IMR-90 (cell line): Measurements from ENCODE around the gene EEF1G. TPM values are rescaled to one million over a fixed set of nuclear protein-coding genes. Genes with fewer than 3 reads are reported as not detected.

Source experiments
- ATAC-seq: fragments of 200-7000 bp; cut with Tn5 transposase; 2 replicates; pipeline ENCODE4 v1.9.1; 2020; ENCODE audit warnings: low read depth, mild to moderate bottlenecking, moderate library complexity
- BruUV-seq: library from RNA; stranded (reverse); fragments of 400-500 nt; replicated peaks from 2 replicates; lab custom pipeline; 2021; lab: Mats Ljungman, UMichigan
- CTCF ChIA-PET: fragments of 300-600 bp; formaldehyde crosslinking; extraction: SDS; loops from one replicate; lab custom pipeline; 2021; ENCODE audit warnings: antibody characterized with exemption; lab: Yijun Ruan, JAX
- POLR2A ChIA-PET: fragments of 300-600 bp; sonication (Branson Sonifier 250); formaldehyde crosslinking; loops from one replicate; lab custom pipeline; 2022; ENCODE audit warnings: antibody characterized with exemption; ENCODE audit not compliant: unreplicated experiment; lab: Charles Lee
- DNase-seq: peaks from one replicate; pipeline ENCODE4 v3.0.0; 2013
- H2AFZ ChIP-seq: replicated peaks from 2 replicates; pipeline ENCODE3; 2013; ENCODE audit warnings: low read length, mild to moderate bottlenecking; ENCODE audit not compliant: poor library complexity
- H2AK5ac ChIP-seq: 2 replicates; pipeline ENCODE4 v1.6.1; 2013; ENCODE audit warnings: low read depth, low read length, inconsistent platforms
- H2AK9ac ChIP-seq: replicated peaks from 2 replicates; pipeline ENCODE3; 2013; ENCODE audit warnings: mild to moderate bottlenecking, low read depth, low read length, moderate library complexity; ENCODE audit not compliant: poor library complexity
- H2BK120ac ChIP-seq: 2 replicates; pipeline ENCODE4 v1.6.1; 2013; ENCODE audit warnings: low read depth, low read length, inconsistent platforms
- H2BK15ac ChIP-seq: 3 replicates; pipeline ENCODE4 v1.6.1; 2013; ENCODE audit warnings: low read depth, low read length, inconsistent platforms
- H2BK20ac ChIP-seq: 2 replicates; pipeline ENCODE4 v1.6.1; 2013; ENCODE audit warnings: low read depth, mild to moderate bottlenecking, inconsistent platforms, low read length, moderate library complexity
- H2BK5ac ChIP-seq: 2 replicates; pipeline ENCODE4 v1.6.1; 2013; ENCODE audit warnings: mild to moderate bottlenecking, low read depth, low read length, inconsistent platforms; ENCODE audit not compliant: poor library complexity, severe bottlenecking
- H3K14ac ChIP-seq: replicated peaks from 2 replicates; pipeline ENCODE4 v1.6.1; 2013; ENCODE audit warnings: low read depth, low read length, inconsistent platforms
- H3K18ac ChIP-seq: 2 replicates; pipeline ENCODE4 v1.6.1; 2013; ENCODE audit warnings: low read depth, low read length, control low read depth
- H3K23ac ChIP-seq: 2 replicates; pipeline ENCODE4 v1.6.1; 2013; ENCODE audit warnings: low read depth, low read length, inconsistent platforms
- H3K27ac ChIP-seq: 2 replicates; pipeline ENCODE4 v1.5.1; 2013; ENCODE audit warnings: mild to moderate bottlenecking, control low read depth, low read length; ENCODE audit not compliant: insufficient read depth
- H3K27me3 ChIP-seq: 2 replicates; pipeline ENCODE4 v1.6.1; 2013; ENCODE audit warnings: low read length; ENCODE audit not compliant: control insufficient read depth, insufficient read depth
- H3K36me3 ChIP-seq: 2 replicates; pipeline ENCODE4 v1.6.1; 2013; ENCODE audit warnings: low read length, mixed read lengths; ENCODE audit not compliant: control insufficient read depth, insufficient read depth
- H3K4ac ChIP-seq: 2 replicates; pipeline ENCODE4 v1.6.1; 2013; ENCODE audit warnings: low read depth, low read length, inconsistent platforms
- H3K4me1 ChIP-seq: 2 replicates; pipeline ENCODE4 v1.6.1; 2013; ENCODE audit warnings: low read length, mixed read lengths; ENCODE audit not compliant: control insufficient read depth, insufficient read depth
- H3K4me2 ChIP-seq: 2 replicates; pipeline ENCODE4 v1.6.1; 2013; ENCODE audit warnings: low read depth, mild to moderate bottlenecking, control low read depth, low read length, moderate library complexity
- H3K4me3 ChIP-seq: 2 replicates; pipeline ENCODE4 v1.5.1; 2013; ENCODE audit warnings: low read depth, mild to moderate bottlenecking, control low read depth, low read length, moderate library complexity; ENCODE audit not compliant: insufficient read depth
- H3K56ac ChIP-seq: 2 replicates; pipeline ENCODE4 v1.6.1; 2013; ENCODE audit warnings: low read length, inconsistent platforms; ENCODE audit not compliant: insufficient read depth; ENCODE audit errors: extremely low read depth
- H3K79me1 ChIP-seq, 2 experiments: 2 replicates each; pipeline ENCODE4 v1.6.1; 2013; ENCODE audit warnings: low read length in 2 of 2, inconsistent platforms in 1 of 2, low read depth in 1 of 2
- H3K9ac ChIP-seq: 2 replicates; pipeline ENCODE4 v1.6.1; 2013; ENCODE audit warnings: low read depth, low read length, control low read depth
- H3K9me1 ChIP-seq: 2 replicates; pipeline ENCODE4 v1.6.1; 2013; ENCODE audit warnings: low read length, inconsistent platforms; ENCODE audit not compliant: insufficient read depth
- H3K9me3 ChIP-seq: 2 replicates; pipeline ENCODE4 v1.6.1; 2013; ENCODE audit warnings: low read length; ENCODE audit not compliant: control insufficient read depth, insufficient read depth
- H4K20me1 ChIP-seq: 2 replicates; pipeline ENCODE4 v1.6.1; 2013; ENCODE audit warnings: low read length, inconsistent platforms; ENCODE audit not compliant: insufficient read depth
- H4K5ac ChIP-seq: 2 replicates; pipeline ENCODE4 v1.6.1; 2013; ENCODE audit warnings: mild to moderate bottlenecking, low read depth, low read length, control low read depth
- H4K8ac ChIP-seq, 2 experiments: 2 replicates each; pipeline ENCODE4 v1.6.1; 2013; ENCODE audit warnings: low read depth in 2 of 2, low read length in 2 of 2, control low read depth in 1 of 2, inconsistent platforms in 1 of 2
- H4K91ac ChIP-seq: 2 replicates; pipeline ENCODE4 v1.6.1; 2013; ENCODE audit warnings: low read depth, low read length, inconsistent platforms; ENCODE audit not compliant: insufficient read depth
- BHLHE40 ChIP-seq: fragments of 150-350 bp; IDR thresholded peaks from 2 replicates; pipeline ENCODE4 v1.6.1; 2016; ENCODE audit warnings: mild to moderate bottlenecking, low read depth, low read length
- CHD1 ChIP-seq: IDR thresholded peaks from 2 replicates; pipeline ENCODE4 v1.6.1; 2012; ENCODE audit warnings: low read depth, low read length, improper control_type of control experiment
- CTCF ChIP-seq: conservative IDR thresholded peaks from 2 replicates; pipeline ENCODE4 v1.5.1; 2012; ENCODE audit warnings: mild to moderate bottlenecking, low read depth, low read length, improper control_type of control experiment
- FOS ChIP-seq: fragments of 150-350 bp; IDR thresholded peaks from 2 replicates; pipeline ENCODE4 v1.6.1; 2016; ENCODE audit warnings: low read depth, low read length
- MXI1 ChIP-seq: IDR thresholded peaks from 2 replicates; pipeline ENCODE4 v1.6.1; 2012; ENCODE audit warnings: low read depth, mild to moderate bottlenecking, low read length, moderate library complexity, borderline replicate concordance
- NFE2L2 ChIP-seq: fragments of 150-350 bp; IDR thresholded peaks from 2 replicates; pipeline ENCODE4 v1.6.1; 2016; ENCODE audit warnings: low read depth, mild to moderate bottlenecking, low read length
- POLR2A ChIP-seq: IDR thresholded peaks from 2 replicates; pipeline ENCODE4 v1.6.1; 2012; ENCODE audit warnings: mild to moderate bottlenecking, low read depth, low read length
- RFX5 ChIP-seq: IDR thresholded peaks from 2 replicates; pipeline ENCODE4 v1.8.0; 2012; ENCODE audit warnings: low read depth, mild to moderate bottlenecking, low read length, moderate library complexity
- WGBS, 2 experiments: methylation state at CpG; one replicate each; pipeline versions ENCODE4 v1.1.5 to v1.1.7; 2013; ENCODE audit warnings: missing lambda C conversion rate in 2 of 2; ENCODE audit not compliant: insufficient read length in 1 of 2; ENCODE audit errors: extremely low coverage in 2 of 2; 5-methylcytosine and 5-hydroxymethylcytosine counted together
- dilution Hi-C: fragments of 300-500 bp; cut with HindIII; formaldehyde crosslinking; loops from one replicate; pipeline ENCODE4 v1.14.3; 2018; ENCODE audit warnings: low sequenced_read_pairs; ENCODE audit not compliant: unreplicated experiment
- in situ Hi-C: fragments of 300-500 bp; cut with MboI; formaldehyde crosslinking; loops from 3 replicates; pipeline ENCODE4 v1.14.3; 2019; ENCODE audit warnings: low sequenced_read_pairs, inconsistent platforms, mixed read lengths
- intact Hi-C: fragments of 100-400 bp; cut with micrococcal nuclease; formaldehyde crosslinking; loops from 2 replicates; pipeline ENCODE4 v1.10.0; 2022
- polyA plus RNA-seq, 3 experiments: library from polyadenylated mRNA; depleted of rRNA; stranded (reverse); fragments of >200 nt; gene quantifications; 2 replicates each; pipeline ENCODE4 v1.2.3, GENCODE V29; 2012; ENCODE audit warnings: low replicate concordance in 1 of 3
- total RNA-seq: library from RNA; depleted of rRNA; stranded (reverse); fragments of >200 nt; gene quantifications from 2 replicates; pipeline ENCODE4 v1.2.3, GENCODE V29; 2012

The EEF1G gene
- total and polyA plus RNA-seq, 2 of the 4 experiments (the other 2 are of a cell fraction), result 1,684 to 1,857 TPM

- H3K18ac ChIP-seq, result no peak overlapping the region
- intact Hi-C loops, result no loop called here
These were observed 30.9 kb upstream of the EEF1G start for GRCh38 chr11:62604460-62605120.

More at GRCh38 chr11:62604460-62605120, 30.9 kb upstream of the EEF1G start:
- TF ChIP-seq MXI1 (no peak), POLR2A (no peak), RFX5 (no peak), CTCF (no peak), CHD1 (no peak), FOS (no peak), NFE2L2 (no peak), BHLHE40 (no peak)
- ATAC-seq (no peak), DNase-seq (no peak)
- Histone ChIP-seq H3K23ac (no peak overlapping the region; the same call in 1 of the 2 replicates), H3K4me1 (peaks cover 7% of the 10 kb centered on the region), H3K4me2 (no peak overlapping the region), H2AK9ac (peak overlapping the region; percentile 39), H2BK5ac (no peak overlapping the region), H3K79me1 (peaks cover 0 to 14% of the 10 kb centered on the region in 2 experiments; a peak in 2 of 4 replicates), H3K9me3 (no peaks in the 10 kb centered on the region), H2BK20ac (no peak overlapping the region), H3K4me3 (no peak overlapping the region), H3K27ac (no peak overlapping the region), H2BK120ac (no peak overlapping the region), H2AK5ac (no peak overlapping the region), H3K9ac (no peak overlapping the region), H3K9me1 (peaks cover 5% of the 10 kb centered on the region), H3K14ac (no peak overlapping the region), H3K4ac (no peak overlapping the region), H2AFZ (peak overlapping the region; percentile 41), H3K27me3 (no peaks in the 10 kb centered on the region), H4K5ac (no peak overlapping the region), H2BK15ac (no peak overlapping the region), H4K91ac (no peak overlapping the region), H4K8ac (no peak overlapping the region), H4K20me1 (peaks cover 8% of the 10 kb centered on the region; the same call in 1 of the 2 replicates), H3K56ac (no peak overlapping the region), H3K36me3 (peaks cover 28% of the 10 kb centered on the region)
- dilution Hi-C loops, result no loop called here
- in situ Hi-C loops, result no loop called here
- ChIA-PET CTCF (no interaction called here), POLR2A (no interaction called here)
- BruUV-seq, result no TSS peak
- WGBS, 2 experiments, result no CpG with 5 or more reads among the region's 13 CpGs
